KMS-11 (cell line): Measurements from ENCODE around the gene RGS12.

Source experiments
- H2AFZ ChIP-seq: fragments of 200-600 bp; sonication (generic); 2 replicates; pipeline ENCODE4 v1.6.1; 2016; ENCODE audit warnings: antibody characterized with exemption, mixed run types, low read depth
- H3K27ac ChIP-seq: fragments of 200-600 bp; sonication (generic); 2 replicates; pipeline ENCODE4 v1.6.1; 2016; ENCODE audit warnings: mild to moderate bottlenecking, mixed run types
- H3K27me3 ChIP-seq: fragments of 200-600 bp; sonication (generic); 2 replicates; pipeline ENCODE4 v1.6.1; 2017; ENCODE audit warnings: mild to moderate bottlenecking, low read depth, mixed run types, moderate library complexity; ENCODE audit not compliant: insufficient read depth
- H3K36me3 ChIP-seq: fragments of 200-600 bp; sonication (generic); 2 replicates; pipeline ENCODE4 v1.6.1; 2017; ENCODE audit warnings: mild to moderate bottlenecking, mixed run types; ENCODE audit not compliant: insufficient read depth
- H3K4me1 ChIP-seq: fragments of 200-600 bp; sonication (generic); 2 replicates; pipeline ENCODE4 v1.6.1; 2016; ENCODE audit warnings: mild to moderate bottlenecking, low read depth, mixed run types; ENCODE audit not compliant: poor library complexity, severe bottlenecking
- H3K4me2 ChIP-seq: fragments of 200-600 bp; sonication (generic); 2 replicates; pipeline ENCODE4 v1.7.0; 2016; ENCODE audit warnings: mild to moderate bottlenecking, mixed run types
- H3K4me3 ChIP-seq: fragments of 200-600 bp; sonication (generic); IDR thresholded peaks from 2 replicates; pipeline ENCODE4 v1.6.1; 2017; ENCODE audit warnings: low read depth, low read length, mixed read lengths; ENCODE audit not compliant: insufficient read depth
- H3K79me2 ChIP-seq: fragments of 200-600 bp; sonication (generic); 2 replicates; pipeline ENCODE4 v1.6.1; 2016; ENCODE audit warnings: low read depth, mixed run types; ENCODE audit not compliant: insufficient read depth
- H3K9ac ChIP-seq: fragments of 200-600 bp; sonication (generic); 2 replicates; pipeline ENCODE4 v1.6.1; 2016; ENCODE audit warnings: mild to moderate bottlenecking, mixed run types
- H4K20me1 ChIP-seq: fragments of 200-600 bp; sonication (generic); 2 replicates; pipeline ENCODE4 v1.6.1; 2016; ENCODE audit warnings: mild to moderate bottlenecking, mixed run types; ENCODE audit not compliant: insufficient read depth
- TF ChIP-seq, protein P1 (sequence below): fragments of 200-600 bp; sonication (generic); conservative IDR thresholded peaks from 2 replicates; pipeline ENCODE4 v1.6.1; 2017; ENCODE audit warnings: low read depth, mild to moderate bottlenecking, antibody characterized with exemption, low read length, moderate library complexity, mixed read lengths

The RGS12 gene

DNA sequence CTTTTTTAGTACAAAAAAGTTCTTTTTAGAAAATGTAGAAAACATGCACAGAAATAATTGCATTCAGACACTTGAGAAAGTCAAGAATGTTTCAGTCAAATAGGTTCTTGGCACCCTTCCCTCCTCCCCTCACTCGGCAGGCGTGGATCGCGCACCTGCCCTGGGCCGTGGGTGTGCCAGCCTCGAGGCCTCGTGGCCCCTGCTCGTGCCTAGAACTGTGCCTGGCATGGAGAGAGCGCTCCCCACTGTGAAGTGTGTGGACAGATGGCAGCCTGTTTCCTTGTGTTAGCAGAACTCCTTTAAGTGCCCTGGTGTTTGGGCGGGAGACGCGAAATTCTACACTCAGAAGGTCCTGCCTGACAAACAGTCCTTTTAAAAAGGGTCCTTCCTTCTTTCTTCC is 14.7 kb downstream of the RGS12 start:
- Histone ChIP-seq H4K20me1 (no peaks in the 10 kb centered on the region), H3K4me1 (no peaks in the 10 kb centered on the region), H3K27me3 (no peaks in the 10 kb centered on the region), H3K79me2 (no peaks in the 10 kb centered on the region), H3K4me3 (no peak overlapping the region), H3K27ac (no peak overlapping the region), H3K4me2 (no peak overlapping the region), H3K9ac (no peak overlapping the region), H3K36me3 (no peaks in the 10 kb centered on the region), H2AFZ (no peak overlapping the region)
- TF ChIP-seq, protein P1, sequence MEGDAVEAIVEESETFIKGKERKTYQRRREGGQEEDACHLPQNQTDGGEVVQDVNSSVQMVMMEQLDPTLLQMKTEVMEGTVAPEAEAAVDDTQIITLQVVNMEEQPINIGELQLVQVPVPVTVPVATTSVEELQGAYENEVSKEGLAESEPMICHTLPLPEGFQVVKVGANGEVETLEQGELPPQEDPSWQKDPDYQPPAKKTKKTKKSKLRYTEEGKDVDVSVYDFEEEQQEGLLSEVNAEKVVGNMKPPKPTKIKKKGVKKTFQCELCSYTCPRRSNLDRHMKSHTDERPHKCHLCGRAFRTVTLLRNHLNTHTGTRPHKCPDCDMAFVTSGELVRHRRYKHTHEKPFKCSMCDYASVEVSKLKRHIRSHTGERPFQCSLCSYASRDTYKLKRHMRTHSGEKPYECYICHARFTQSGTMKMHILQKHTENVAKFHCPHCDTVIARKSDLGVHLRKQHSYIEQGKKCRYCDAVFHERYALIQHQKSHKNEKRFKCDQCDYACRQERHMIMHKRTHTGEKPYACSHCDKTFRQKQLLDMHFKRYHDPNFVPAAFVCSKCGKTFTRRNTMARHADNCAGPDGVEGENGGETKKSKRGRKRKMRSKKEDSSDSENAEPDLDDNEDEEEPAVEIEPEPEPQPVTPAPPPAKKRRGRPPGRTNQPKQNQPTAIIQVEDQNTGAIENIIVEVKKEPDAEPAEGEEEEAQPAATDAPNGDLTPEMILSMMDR = no peak

DNA sequence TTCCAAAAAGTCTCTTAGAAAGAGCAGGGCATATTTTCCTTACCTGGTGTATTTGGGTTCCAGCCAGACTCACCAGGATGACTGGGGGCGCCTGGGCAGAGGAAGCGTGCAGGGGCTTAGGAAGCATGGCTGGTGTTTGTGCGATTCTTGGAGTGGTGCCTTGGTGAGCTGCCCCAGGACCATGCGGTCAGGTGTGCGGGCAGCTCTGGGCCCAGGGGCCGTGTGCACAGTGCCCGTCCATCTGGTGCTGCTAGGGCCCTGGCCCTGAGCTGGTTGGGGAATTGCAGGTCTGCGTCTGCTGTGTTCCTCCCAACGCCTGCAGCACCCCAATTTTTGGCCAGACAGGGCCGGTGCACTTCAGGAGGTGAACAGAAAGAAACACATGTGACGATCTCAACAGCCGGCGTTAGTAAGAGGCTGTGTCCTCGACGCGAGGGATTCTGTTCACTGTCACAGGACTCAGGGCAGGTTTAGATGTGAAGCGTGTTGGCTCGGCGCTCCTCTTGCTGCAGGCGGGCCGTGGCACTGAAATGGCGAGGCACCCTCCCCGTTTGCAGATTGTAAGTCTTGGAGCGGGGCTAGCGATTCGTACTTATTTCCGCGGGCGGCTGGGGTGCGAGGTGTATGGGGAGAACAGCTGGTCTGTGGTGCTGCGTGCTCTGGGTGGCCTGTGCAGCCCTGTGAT is 15.2 kb downstream of the RGS12 start:
- Histone ChIP-seq H3K27me3 (no peaks in the 10 kb centered on the region), H3K4me3 (no peak overlapping the region), H3K4me2 (no peak overlapping the region), H4K20me1 (no peaks in the 10 kb centered on the region), H3K4me1 (no peaks in the 10 kb centered on the region), H3K36me3 (no peaks in the 10 kb centered on the region), H3K79me2 (no peaks in the 10 kb centered on the region), H3K27ac (no peak overlapping the region), H2AFZ (no peak overlapping the region), H3K9ac (no peak overlapping the region)
- TF ChIP-seq, protein P1 = no peak

DNA sequence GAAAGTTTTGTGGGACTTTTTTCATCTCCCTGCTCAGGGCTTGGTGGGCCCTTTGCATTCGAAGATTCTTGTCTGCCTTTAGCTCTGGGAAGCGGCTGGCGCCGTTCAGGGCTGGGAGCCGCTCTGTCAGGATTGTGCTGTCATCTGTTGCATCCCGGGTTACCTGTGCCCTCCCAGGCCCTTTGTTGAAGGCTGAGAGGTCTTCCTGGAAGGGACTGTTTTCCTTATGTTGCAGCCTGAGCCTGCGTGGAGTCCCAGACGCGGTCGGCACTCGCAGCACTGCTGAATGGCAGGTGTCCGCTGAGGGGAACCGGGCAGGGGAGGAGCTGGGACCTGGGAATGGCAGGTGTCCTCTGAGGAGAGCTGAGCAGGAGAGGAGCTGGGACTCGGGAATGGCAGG is 15.9 kb downstream of the RGS12 start:
- no peaks in the 10 kb centered on the region for H3K4me1 ChIP-seq
- no peak overlapping the region for H3K4me2 ChIP-seq
- no peak overlapping the region for H3K9ac ChIP-seq
- H4K20me1 ChIP-seq = no peaks in the 10 kb centered on the region
- H3K27me3 ChIP-seq = no peaks in the 10 kb centered on the region
- no peak overlapping the region for H3K4me3 ChIP-seq
- H2AFZ ChIP-seq = no peak overlapping the region
- no peaks in the 10 kb centered on the region for H3K36me3 ChIP-seq
- H3K27ac ChIP-seq = no peak overlapping the region
- TF ChIP-seq, protein P1 = no peak
- no peaks in the 10 kb centered on the region for H3K79me2 ChIP-seq

DNA sequence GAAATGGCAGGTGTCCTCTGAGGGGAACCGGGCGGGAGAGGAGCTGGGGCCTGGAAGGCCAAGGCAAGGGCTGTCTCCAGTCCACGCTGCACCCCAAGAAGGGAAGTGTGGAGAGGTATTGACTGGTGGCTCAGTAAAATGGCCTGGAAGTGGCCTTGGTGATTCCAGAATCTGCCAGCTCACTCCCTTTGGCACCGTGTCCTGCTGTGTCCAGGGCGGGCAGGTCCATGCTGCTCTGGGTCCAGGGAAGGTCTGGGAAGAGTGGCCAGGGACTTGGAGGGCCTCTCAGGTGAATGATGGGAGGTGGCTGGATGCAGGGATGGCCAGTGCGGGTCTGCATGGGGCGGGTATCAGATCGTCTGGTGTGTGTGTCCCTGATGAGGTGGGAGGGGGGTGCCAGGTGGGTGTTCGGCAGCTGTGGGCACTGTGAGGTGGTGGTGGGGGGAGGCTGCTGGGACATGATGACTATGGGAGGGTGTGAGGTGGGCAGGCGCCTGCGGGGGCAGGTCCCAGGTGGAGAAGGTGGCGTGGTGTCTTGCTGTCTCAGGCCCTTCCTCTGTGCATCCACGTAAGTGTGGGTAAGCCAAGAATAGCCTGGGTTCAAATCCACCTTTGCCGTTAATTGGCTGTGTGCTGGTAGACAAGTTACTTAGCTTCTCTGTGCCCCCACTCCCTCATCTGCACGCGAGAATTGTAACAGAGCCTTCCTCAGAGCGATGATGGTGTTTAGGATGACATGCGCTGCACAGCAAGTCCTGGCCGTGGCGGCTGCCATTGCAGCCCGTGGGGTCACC is 17.7 kb downstream of the RGS12 start:
- H3K27ac ChIP-seq = no peak overlapping the region
- no peaks in the 10 kb centered on the region for H3K79me2 ChIP-seq
- H2AFZ ChIP-seq = no peak overlapping the region
- no peaks in the 10 kb centered on the region for H3K27me3 ChIP-seq
- no peaks in the 10 kb centered on the region for H4K20me1 ChIP-seq
- H3K4me2 ChIP-seq = no peak overlapping the region
- no peaks in the 10 kb centered on the region for H3K4me1 ChIP-seq
- no peaks in the 10 kb centered on the region for H3K36me3 ChIP-seq
- H3K9ac ChIP-seq = no peak overlapping the region
- TF ChIP-seq, protein P1 = no peak
- H3K4me3 ChIP-seq = no peak overlapping the region
